ENCODE data around the gene KIF17. TPM values are rescaled to one million over a fixed set of nuclear protein-coding genes. Genes with fewer than 3 reads are reported as not detected.
"Not testable (repeated sequence)": the region's sequence is repeated elsewhere in the genome, so short reads cannot be mapped to it uniquely, and the experiment has no call there.

KIF17 gene
- total RNA-seq, 1 experiment from 2014 or later, result 2.4 TPM

GRCh38 chr1:20719261-20719660 is 1.5 kb upstream of the KIF17 start:
- CTCF ChIA-PET, result interaction anchor here (1.2 kb wide), 1 partner anchor 22 kb away, joined by 3 read pairs; no protein-coding TSS in a partner anchor
- no peak for TF ChIP-seq EZH2 (IDR thresholded peaks at IDR 0.05)
- no peak for TF ChIP-seq SIN3A (IDR thresholded peaks at IDR 0.05; ENCODE audit: low read depth)
- no peak for TF ChIP-seq ZFX (IDR thresholded peaks at IDR 0.05)
- no peak for TF ChIP-seq FOSL1 (IDR thresholded peaks at IDR 0.05; ENCODE audit: low read depth)
- TF ChIP-seq SRF (IDR thresholded peaks at IDR 0.05; ENCODE audit: low read depth), result no peak
- POLR2A ChIA-PET, result no interaction called here
- no peak overlapping the region for H3K4me2 ChIP-seq (ENCODE audit: low read length)
- no TSS peak for BruUV-seq (replicated peaks)
- intact Hi-C loops (cut with micrococcal nuclease), result no loop called here
- peaks cover 2 to 10% of the 10 kb centered on the region in 2 experiments; a peak in 3 of 4 replicates for H3K4me1 ChIP-seq (ENCODE audit: control insufficient read depth in 1 of 2, insufficient read depth in 2 of 2, low read length in 2 of 2)
- H3K4me3 ChIP-seq (replicated peaks in 1 of 2; ENCODE audit: low read depth in 1 of 2, low read length in 2 of 2), result no peak overlapping the region
- no peaks in the 10 kb centered on the region for H3K9me2 ChIP-seq (ENCODE audit: insufficient read depth)
- no peaks in the 10 kb centered on the region for H3K79me2 ChIP-seq (ENCODE audit: insufficient read depth, low read length)
- no peaks in the 10 kb centered on the region for H4K20me1 ChIP-seq (ENCODE audit: insufficient read depth)
- H3K27ac ChIP-seq (ENCODE audit: low read depth, low read length), result no peak overlapping the region
- RAD21 ChIA-PET (ENCODE audit: low non-redundant PET in 1 of 2, low total read pairs in 2 of 2, uncharacterized antibody in 2 of 2, unreplicated experiment in 2 of 2), result no interaction called here
- no peak for DNase-seq (ENCODE audit: low read depth, low spot score)
- no peaks in the 10 kb centered on the region for H3K36me3 ChIP-seq (ENCODE audit: control insufficient read depth in 1 of 2, insufficient read depth in 2 of 2, low read length in 2 of 2)
- H3K27me3 ChIP-seq (ENCODE audit: insufficient read depth, low read length), result no peaks in the 10 kb centered on the region
- no peaks in the 10 kb centered on the region for H3K9me3 ChIP-seq (ENCODE audit: control insufficient read depth in 1 of 2, insufficient read depth in 1 of 2, low read depth in 1 of 2, low read length in 2 of 2)
- H3K9ac ChIP-seq (ENCODE audit: low read length), result no peak overlapping the region
- no peak overlapping the region for H2AFZ ChIP-seq (ENCODE audit: low read depth, low read length, poor library complexity, severe bottlenecking)
- no peak for ATAC-seq

GRCh38 chr1:20718343-20718882 is 606 bp upstream of the KIF17 start:
- Histone ChIP-seq H3K4me2 (ENCODE audit: low read length) (peak overlapping the region; percentile 53), H3K9ac (ENCODE audit: low read length) (0 out of 2 replicates have a peak overlapping the region, but pooled peaks have one; percentile 25)
- CTCF ChIA-PET, result interaction anchor here (1.2 kb wide), 1 partner anchor 22 kb away, joined by 3 read pairs; no protein-coding TSS in a partner anchor
- H3K4me1 ChIP-seq (ENCODE audit: control insufficient read depth in 1 of 2, insufficient read depth in 2 of 2, low read length in 2 of 2); H3K9me2 ChIP-seq (ENCODE audit: insufficient read depth); RAD21 ChIA-PET (ENCODE audit: low non-redundant PET in 1 of 2, low total read pairs in 2 of 2, uncharacterized antibody in 2 of 2, unreplicated experiment in 2 of 2); POLR2A ChIA-PET; H3K9me3 ChIP-seq (ENCODE audit: control insufficient read depth in 1 of 2, insufficient read depth in 1 of 2, low read depth in 1 of 2, low read length in 2 of 2); DNase-seq (ENCODE audit: low read depth, low spot score); ATAC-seq; H3K79me2 ChIP-seq (ENCODE audit: insufficient read depth, low read length); intact Hi-C loops (cut with micrococcal nuclease); H2AFZ ChIP-seq (ENCODE audit: low read depth, low read length, poor library complexity, severe bottlenecking); BruUV-seq (replicated peaks); H3K36me3 ChIP-seq (ENCODE audit: control insufficient read depth in 1 of 2, insufficient read depth in 2 of 2, low read length in 2 of 2); H3K27me3 ChIP-seq (ENCODE audit: insufficient read depth, low read length); H3K4me3 ChIP-seq (replicated peaks in 1 of 2; ENCODE audit: low read depth in 1 of 2, low read length in 2 of 2); H3K27ac ChIP-seq (ENCODE audit: low read depth, low read length); H4K20me1 ChIP-seq (ENCODE audit: insufficient read depth): not testable (repeated sequence)

All from HCT116 (cell line).